Cardiac fibroblast (primary cell): ENCODE results near the gene HNF1A.

Experiments used
- DNase-seq, 2 donors: peaks; one replicate each; pipeline versions ENCODE4 v3.0.0 to v3.0.0-alpha.2; 2010; ENCODE audit warnings: low read depth in 2 of 2
- H3K4me3 ChIP-seq, 2 donors: replicated peaks in 1 of 2; 1 replicate in 1 of 2; 2 replicates in 1 of 2; pipeline ENCODE4 v1.5.1; 2011; ENCODE audit warnings: low read depth in 2 of 2, low read length in 2 of 2, mild to moderate bottlenecking in 2 of 2, moderate library complexity in 1 of 2
- TF ChIP-seq, protein P1 (sequence below): IDR thresholded peaks from one replicate; pipeline ENCODE4 v1.5.1; 2011; ENCODE audit warnings: low read depth, mild to moderate bottlenecking, low read length, inconsistent platforms

HNF1A gene

DNA sequence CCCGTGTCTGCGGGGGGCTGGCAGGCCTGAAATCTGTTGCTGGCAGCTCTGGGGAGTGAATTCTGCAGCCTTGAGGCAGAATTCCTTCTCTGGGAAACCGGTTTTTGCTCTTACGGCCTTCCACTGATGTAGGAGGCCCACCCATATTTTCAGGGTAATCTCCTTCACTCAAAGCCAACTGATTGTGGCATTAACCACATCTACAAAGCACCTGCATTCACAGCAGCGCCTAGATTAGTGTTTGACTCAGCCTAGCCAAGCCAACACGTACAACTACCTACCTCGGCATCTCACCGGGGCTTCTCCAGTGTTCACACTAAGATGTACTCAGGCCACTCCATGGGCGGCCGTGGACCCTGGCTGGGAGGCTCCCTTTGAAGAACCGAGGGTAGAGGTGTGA, 22.2 kb downstream of the HNF1A start:
- DNase-seq, result no peak
- TF ChIP-seq, protein P1, sequence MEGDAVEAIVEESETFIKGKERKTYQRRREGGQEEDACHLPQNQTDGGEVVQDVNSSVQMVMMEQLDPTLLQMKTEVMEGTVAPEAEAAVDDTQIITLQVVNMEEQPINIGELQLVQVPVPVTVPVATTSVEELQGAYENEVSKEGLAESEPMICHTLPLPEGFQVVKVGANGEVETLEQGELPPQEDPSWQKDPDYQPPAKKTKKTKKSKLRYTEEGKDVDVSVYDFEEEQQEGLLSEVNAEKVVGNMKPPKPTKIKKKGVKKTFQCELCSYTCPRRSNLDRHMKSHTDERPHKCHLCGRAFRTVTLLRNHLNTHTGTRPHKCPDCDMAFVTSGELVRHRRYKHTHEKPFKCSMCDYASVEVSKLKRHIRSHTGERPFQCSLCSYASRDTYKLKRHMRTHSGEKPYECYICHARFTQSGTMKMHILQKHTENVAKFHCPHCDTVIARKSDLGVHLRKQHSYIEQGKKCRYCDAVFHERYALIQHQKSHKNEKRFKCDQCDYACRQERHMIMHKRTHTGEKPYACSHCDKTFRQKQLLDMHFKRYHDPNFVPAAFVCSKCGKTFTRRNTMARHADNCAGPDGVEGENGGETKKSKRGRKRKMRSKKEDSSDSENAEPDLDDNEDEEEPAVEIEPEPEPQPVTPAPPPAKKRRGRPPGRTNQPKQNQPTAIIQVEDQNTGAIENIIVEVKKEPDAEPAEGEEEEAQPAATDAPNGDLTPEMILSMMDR, result no peak
- no peak overlapping the region for H3K4me3 ChIP-seq

DNA sequence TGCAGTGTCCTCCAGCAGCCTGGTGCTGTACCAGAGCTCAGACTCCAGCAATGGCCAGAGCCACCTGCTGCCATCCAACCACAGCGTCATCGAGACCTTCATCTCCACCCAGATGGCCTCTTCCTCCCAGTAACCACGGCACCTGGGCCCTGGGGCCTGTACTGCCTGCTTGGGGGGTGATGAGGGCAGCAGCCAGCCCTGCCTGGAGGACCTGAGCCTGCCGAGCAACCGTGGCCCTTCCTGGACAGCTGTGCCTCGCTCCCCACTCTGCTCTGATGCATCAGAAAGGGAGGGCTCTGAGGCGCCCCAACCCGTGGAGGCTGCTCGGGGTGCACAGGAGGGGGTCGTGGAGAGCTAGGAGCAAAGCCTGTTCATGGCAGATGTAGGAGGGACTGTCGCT, 22.7 kb downstream of the HNF1A start:
- no peak for DNase-seq
- no peak overlapping the region for H3K4me3 ChIP-seq
- TF ChIP-seq, protein P1, result no peak

DNA sequence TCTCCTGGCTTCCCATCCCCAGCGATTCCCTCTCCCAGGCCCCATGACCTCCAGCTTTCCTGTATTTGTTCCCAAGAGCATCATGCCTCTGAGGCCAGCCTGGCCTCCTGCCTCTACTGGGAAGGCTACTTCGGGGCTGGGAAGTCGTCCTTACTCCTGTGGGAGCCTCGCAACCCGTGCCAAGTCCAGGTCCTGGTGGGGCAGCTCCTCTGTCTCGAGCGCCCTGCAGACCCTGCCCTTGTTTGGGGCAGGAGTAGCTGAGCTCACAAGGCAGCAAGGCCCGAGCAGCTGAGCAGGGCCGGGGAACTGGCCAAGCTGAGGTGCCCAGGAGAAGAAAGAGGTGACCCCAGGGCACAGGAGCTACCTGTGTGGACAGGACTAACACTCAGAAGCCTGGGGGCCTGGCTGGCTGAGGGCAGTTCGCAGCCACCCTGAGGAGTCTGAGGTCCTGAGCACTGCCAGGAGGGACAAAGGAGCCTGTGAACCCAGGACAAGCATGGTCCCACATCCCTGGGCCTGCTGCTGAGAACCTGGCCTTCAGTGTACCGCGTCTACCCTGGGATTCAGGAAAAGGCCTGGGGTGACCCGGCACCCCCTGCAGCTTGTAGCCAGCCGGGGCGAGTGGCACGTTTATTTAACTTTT, 23.6 kb downstream of the HNF1A start:
- no peak for DNase-seq
- no peak overlapping the region for H3K4me3 ChIP-seq
- TF ChIP-seq, protein P1, result no peak

DNA sequence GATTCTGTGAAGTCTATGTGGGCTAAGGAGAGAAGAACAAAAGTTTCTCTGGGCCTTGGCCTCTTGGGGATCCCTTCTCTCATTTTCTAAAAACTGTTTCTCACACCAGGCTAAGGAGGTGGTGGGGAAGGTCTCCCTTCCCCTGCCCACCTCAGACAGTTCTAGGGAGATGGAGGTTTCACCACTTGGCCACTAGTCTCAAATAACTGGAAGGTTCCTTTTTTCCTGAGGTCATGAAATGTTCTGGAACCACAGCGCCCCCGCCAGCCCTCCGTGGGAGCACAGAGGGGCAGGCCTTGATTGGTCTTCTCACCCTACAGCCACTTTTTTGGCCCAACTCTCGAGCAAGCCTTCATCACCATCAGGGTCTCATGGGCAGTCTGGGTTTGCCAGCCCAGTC, 25.3 kb downstream of the HNF1A start:
- TF ChIP-seq, protein P1, result no peak

DNA sequence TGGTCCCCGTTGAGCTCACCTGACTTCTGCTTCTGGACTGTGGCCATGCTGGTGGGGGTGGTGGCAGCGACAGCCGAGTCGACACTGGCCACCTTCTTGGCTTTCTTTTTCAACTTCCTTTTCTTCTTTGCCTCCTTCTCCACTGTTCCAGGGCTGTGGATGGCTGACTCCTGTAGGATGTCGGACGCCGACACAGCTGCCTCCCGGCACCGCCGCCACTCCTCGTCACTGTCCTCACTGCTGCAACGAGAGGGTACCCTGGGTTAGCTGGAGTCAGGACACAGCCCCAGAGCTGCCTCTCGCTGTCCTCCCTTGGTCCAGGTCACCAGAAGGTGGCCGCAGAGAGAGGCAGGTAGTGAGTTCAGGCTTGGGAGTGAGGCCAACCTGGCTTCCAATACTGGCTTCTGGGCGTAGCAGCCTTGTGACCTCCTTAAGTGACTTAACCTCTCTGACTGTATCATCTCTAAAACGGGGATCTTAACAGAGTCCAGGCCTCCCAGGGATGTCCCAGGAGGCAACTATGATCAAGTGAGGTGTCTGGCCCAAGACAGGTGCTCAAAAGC, 26.0 kb downstream of the HNF1A start:
- TF ChIP-seq, protein P1, result no peak
- H3K4me3 ChIP-seq, result no peak overlapping the region
- no peak for DNase-seq

More for the DNA sequence above, 25.3 kb downstream of the HNF1A start:
- DNase-seq, result no peak
- H3K4me3 ChIP-seq, result no peak overlapping the region

DNA sequence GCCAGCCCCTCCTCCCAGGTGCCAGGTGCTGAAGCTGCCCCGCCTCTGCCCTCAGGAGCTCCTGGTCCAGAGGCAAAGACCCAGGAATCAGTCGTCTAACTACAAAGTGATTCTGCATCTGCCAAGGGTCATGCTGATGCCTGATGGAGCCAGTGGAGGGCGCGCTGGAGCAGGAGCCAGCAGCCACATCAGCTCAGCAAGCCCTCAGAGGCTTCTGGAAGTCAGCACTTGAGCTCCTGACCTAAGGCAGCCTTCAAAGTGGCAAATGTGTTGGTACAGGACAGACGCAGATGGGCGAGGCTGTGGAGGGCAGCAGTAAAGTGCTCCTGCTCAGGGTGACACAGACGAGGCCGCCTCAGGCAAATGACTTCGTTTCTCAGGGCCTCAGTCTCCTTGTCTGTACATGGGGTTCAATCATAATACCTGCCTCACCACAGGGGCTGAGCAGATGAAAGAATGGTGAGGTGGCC, 27.0 kb downstream of the HNF1A start:
- TF ChIP-seq, protein P1, result peak; percentile 87
- H3K4me3 ChIP-seq, result no peak overlapping the region
- DNase-seq, result peak; percentile 54 to 58
